HG02938 (cell line): ENCODE results near the gene MBIP.
A peak's percentile ranks its signal among the peaks of the same experiment; 100 is the strongest.
"Not testable (repeated sequence)": the region's sequence is repeated elsewhere in the genome, so short reads cannot be mapped to it uniquely, and the experiment has no call there.

Experiments
- ATAC-seq: cut with Tn5 transposase; IDR thresholded peaks from one replicate; pipeline ENCODE4 v1.9.1; 2021; ENCODE audit warnings: mild to moderate bottlenecking, moderate library complexity; ENCODE audit not compliant: unreplicated experiment

The MBIP gene

GRCh38 chr14:36320200-36320896, at the start of gene MBIP:
Gene MBIP (minus strand): TSS chr14:36320637. CDS start chr14:36320588, 49 bp downstream.
- ATAC-seq: peak; percentile 98

GRCh38 chr14:36367985-36368774, 47.7 kb upstream of the MBIP start:
- no peak for ATAC-seq

- ATAC-seq: no peak
Measured at GRCh38 chr14:36365766-36366165, 45.3 kb upstream of the MBIP start.

- no peak for ATAC-seq
Measured at GRCh38 chr14:36363704-36364103, 43.3 kb upstream of the MBIP start.

- no peak for ATAC-seq
Measured at GRCh38 chr14:36362648-36363047, 42.2 kb upstream of the MBIP start.

GRCh38 chr14:36361210-36361853, 40.9 kb upstream of the MBIP start:
- no peak for ATAC-seq

GRCh38 chr14:36356862-36357261, 36.4 kb upstream of the MBIP start:
- ATAC-seq: no peak

- ATAC-seq: no peak
Measured at GRCh38 chr14:36346052-36346451, 25.6 kb upstream of the MBIP start.

GRCh38 chr14:36344211-36344610, 23.8 kb upstream of the MBIP start:
- ATAC-seq: no peak

GRCh38 chr14:36341811-36342210, 21.4 kb upstream of the MBIP start:
- not testable (repeated sequence) for ATAC-seq

GRCh38 chr14:36340276-36340890, 19.9 kb upstream of the MBIP start:
- no peak for ATAC-seq

- ATAC-seq: no peak
Measured at GRCh38 chr14:36339816-36340215, 19.4 kb upstream of the MBIP start.

- no peak for ATAC-seq
Measured at GRCh38 chr14:36333119-36333518, 12.7 kb upstream of the MBIP start.

- not testable (repeated sequence) for ATAC-seq
Measured at GRCh38 chr14:36327573-36327972, 7.1 kb upstream of the MBIP start.

GRCh38 chr14:36325853-36326252, 5.4 kb upstream of the MBIP start:
- no peak for ATAC-seq

- no peak for ATAC-seq
Measured at GRCh38 chr14:36324897-36325296, 4.5 kb upstream of the MBIP start.

GRCh38 chr14:36320897-36321381, 502 bp upstream of the MBIP start:
- peak; percentile 14 for ATAC-seq

GRCh38 chr14:36319899-36320199, 588 bp downstream of the MBIP start:
- ATAC-seq: no peak

GRCh38 chr14:36317650-36318049, 2.8 kb downstream of the MBIP start:
- no peak for ATAC-seq

GRCh38 chr14:36316131-36316530, 4.3 kb downstream of the MBIP start:
- no peak for ATAC-seq

- peak; percentile 76 for ATAC-seq
Measured at GRCh38 chr14:36315159-36315853, 5.1 kb downstream of the MBIP start.
